Mucosa of descending colon (tissue), 3 donors: ENCODE data around the gene TTLL8. TPM values are rescaled to one million over a fixed set of nuclear protein-coding genes. Genes with fewer than 3 reads are reported as not detected.

ENCODE experiments used
- ATAC-seq: fragments of 200-7000 bp; cut with Tn5 transposase; one replicate; pipeline ENCODE4 v1.9.1; 2020; ENCODE audit warnings: mild to moderate bottlenecking, moderate library complexity
- DNase-seq, 3 donors: peaks; one replicate each; pipeline ENCODE4 v3.0.0-alpha.2; 2020
- H3K36me3 ChIP-seq: fragments of 200-600 bp; one replicate; pipeline ENCODE4 v1.8.0; 2021; ENCODE audit warnings: low read depth, mild to moderate bottlenecking
- H3K4me1 ChIP-seq: fragments of 200-600 bp; one replicate; pipeline ENCODE4 v1.8.0; 2021; ENCODE audit warnings: low read depth, mild to moderate bottlenecking
- H3K4me3 ChIP-seq: fragments of 200-600 bp; one replicate; pipeline ENCODE4 v1.8.0; 2021; ENCODE audit warnings: mild to moderate bottlenecking
- H3K9me3 ChIP-seq: fragments of 200-600 bp; one replicate; pipeline ENCODE4 v1.8.0; 2021; ENCODE audit warnings: mild to moderate bottlenecking
- intact Hi-C, 2 donors: fragments of 100-400 bp; cut with DNase I in 1 of 2; cut with micrococcal nuclease in 1 of 2; formaldehyde crosslinking; loops; one replicate each; pipeline versions ENCODE4 v1.11.0 to v1.11.1; 2022; cut with DNase I, micrococcal nuclease
- total RNA-seq, 3 donors: library from RNA; stranded (reverse); fragmentation: NEBNext Ultra II Directional in 2 of 3; extraction: Animal tissue kit (Norgen Biotek cat#: 25700) in 2 of 3; gene quantifications; one replicate each; pipeline versions ENCODE4 v1.2.1 to v1.2.4, GENCODE V29; 2021 to 2023
- TF ChIP-seq, protein P1 (sequence below): fragments of 200-600 bp; IDR thresholded peaks from one replicate; pipeline ENCODE4 v1.8.0; 2022; ENCODE audit warnings: antibody characterized with exemption, mild to moderate bottlenecking
- donor health status: DM: no; HTN: no; CAD: no; lungs with moderate emphysema.
- donor health status: DM: no; HTN: no; CAD: no.
- donor health status: DM: no; HTN: yes; CAD: no.

Gene TTLL8
- total RNA-seq, 3 donors from 2014 or later = not detected

DNA sequence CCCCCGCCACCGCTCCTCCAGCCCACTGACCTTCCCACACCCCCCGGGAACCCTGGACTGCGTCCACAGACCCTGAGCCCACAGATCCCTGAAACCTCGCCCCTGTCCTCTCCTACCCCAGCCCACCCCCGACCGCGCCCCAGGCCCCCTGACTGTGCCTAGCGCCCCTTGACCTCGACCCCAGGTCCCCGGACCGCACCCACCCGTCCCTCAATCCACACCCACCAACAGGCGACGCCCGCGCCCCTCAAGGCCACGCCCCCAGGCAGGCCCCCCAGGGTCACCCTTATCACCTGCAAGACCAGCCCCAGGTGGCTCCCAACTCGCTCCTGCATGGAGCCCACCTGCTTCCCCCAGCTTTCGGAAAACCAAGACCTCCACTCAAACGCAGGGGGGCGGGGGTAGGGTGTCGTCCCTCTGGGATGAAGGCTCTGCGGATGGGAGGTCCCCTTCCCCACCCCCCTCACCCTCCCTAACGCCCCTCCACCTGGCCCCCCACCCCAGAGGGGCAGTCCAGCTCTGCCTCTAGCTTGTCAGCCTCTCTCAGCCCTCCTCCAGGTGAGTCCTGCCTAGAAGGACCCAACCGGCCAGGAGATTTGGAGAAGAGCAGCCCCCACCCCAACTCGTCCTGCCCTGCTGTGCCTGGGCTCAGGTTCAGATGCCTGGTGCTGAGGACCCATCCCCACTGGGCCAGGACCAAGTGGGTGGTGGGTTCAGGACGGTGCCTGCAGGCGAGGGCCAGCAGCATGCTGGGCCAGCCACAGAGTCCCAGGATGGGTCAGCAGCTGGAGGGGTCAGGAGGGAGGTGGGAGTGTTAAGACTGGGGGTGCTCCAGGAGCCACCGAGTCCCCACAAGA, 42.4 kb downstream of the TTLL8 start:
- Histone ChIP-seq H3K4me1 (peaks cover 5% of the 10 kb centered on the region), H3K9me3 (no peaks in the 10 kb centered on the region), H3K4me3 (no peak overlapping the region), H3K36me3 (no peaks in the 10 kb centered on the region)
- TF ChIP-seq, protein P1, sequence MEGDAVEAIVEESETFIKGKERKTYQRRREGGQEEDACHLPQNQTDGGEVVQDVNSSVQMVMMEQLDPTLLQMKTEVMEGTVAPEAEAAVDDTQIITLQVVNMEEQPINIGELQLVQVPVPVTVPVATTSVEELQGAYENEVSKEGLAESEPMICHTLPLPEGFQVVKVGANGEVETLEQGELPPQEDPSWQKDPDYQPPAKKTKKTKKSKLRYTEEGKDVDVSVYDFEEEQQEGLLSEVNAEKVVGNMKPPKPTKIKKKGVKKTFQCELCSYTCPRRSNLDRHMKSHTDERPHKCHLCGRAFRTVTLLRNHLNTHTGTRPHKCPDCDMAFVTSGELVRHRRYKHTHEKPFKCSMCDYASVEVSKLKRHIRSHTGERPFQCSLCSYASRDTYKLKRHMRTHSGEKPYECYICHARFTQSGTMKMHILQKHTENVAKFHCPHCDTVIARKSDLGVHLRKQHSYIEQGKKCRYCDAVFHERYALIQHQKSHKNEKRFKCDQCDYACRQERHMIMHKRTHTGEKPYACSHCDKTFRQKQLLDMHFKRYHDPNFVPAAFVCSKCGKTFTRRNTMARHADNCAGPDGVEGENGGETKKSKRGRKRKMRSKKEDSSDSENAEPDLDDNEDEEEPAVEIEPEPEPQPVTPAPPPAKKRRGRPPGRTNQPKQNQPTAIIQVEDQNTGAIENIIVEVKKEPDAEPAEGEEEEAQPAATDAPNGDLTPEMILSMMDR = no peak
- ATAC-seq (no peak), DNase-seq (peak in 1 of 3 donors; percentile 23)
- intact Hi-C loops = no loop called here

DNA sequence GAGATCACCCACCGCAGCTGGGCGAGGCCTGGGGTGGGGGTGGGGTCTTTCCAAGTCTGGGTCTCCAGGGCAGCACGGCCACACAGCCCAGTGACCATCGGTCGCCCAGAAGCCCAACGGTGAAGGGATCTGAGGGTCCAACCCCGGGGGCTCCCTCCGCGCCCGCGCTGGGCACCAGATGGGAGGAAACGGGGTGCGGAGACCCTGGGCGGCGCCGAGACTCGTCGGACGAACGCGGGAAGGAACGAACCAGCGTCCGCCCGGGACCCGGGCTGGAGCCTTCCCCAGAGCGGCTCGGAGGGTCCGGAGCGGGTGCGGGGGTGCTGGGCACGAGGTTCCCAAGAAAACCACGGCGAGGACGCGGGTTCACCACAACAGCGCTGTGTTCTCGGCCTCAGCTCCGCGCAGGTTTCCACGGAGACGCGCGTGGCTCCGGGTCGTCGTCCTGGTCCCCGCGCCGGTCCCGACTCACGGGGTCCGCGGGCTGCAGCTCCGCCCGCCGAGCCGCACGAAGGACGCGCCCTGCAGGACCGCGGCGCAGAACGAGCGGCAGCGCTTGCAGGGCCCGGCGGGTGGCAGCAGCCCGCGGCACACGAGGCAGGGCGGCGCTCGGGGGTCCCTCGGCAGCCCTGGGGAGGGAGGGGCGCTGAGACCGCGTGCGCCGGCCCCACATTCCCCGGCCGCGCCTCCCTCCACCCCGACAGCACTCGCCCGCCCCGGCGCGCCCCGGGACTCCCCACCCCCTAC, 43.3 kb downstream of the TTLL8 start:
- no peak for ATAC-seq
- TF ChIP-seq, protein P1 = no peak
- H3K4me1 ChIP-seq = peaks cover 9% of the 10 kb centered on the region

GRCh38 chr22:50014053-50014501, 44.0 kb downstream of the TTLL8 start:
- no peak overlapping the region for H3K4me3 ChIP-seq
- no peaks in the 10 kb centered on the region for H3K9me3 ChIP-seq
- TF ChIP-seq, protein P1 = no peak
- intact Hi-C loops = no loop called here
- DNase-seq (peak in 1 of 3 donors; percentile 25), ATAC-seq (no peak)
- H3K36me3 ChIP-seq = no peaks in the 10 kb centered on the region
- peaks cover 9% of the 10 kb centered on the region for H3K4me1 ChIP-seq

More for the DNA sequence above, 43.3 kb downstream of the TTLL8 start:
- no peak overlapping the region for H3K4me3 ChIP-seq
- no peak for DNase-seq
- no peaks in the 10 kb centered on the region for H3K36me3 ChIP-seq
- intact Hi-C loops = no loop called here
- H3K9me3 ChIP-seq = no peaks in the 10 kb centered on the region

DNA sequence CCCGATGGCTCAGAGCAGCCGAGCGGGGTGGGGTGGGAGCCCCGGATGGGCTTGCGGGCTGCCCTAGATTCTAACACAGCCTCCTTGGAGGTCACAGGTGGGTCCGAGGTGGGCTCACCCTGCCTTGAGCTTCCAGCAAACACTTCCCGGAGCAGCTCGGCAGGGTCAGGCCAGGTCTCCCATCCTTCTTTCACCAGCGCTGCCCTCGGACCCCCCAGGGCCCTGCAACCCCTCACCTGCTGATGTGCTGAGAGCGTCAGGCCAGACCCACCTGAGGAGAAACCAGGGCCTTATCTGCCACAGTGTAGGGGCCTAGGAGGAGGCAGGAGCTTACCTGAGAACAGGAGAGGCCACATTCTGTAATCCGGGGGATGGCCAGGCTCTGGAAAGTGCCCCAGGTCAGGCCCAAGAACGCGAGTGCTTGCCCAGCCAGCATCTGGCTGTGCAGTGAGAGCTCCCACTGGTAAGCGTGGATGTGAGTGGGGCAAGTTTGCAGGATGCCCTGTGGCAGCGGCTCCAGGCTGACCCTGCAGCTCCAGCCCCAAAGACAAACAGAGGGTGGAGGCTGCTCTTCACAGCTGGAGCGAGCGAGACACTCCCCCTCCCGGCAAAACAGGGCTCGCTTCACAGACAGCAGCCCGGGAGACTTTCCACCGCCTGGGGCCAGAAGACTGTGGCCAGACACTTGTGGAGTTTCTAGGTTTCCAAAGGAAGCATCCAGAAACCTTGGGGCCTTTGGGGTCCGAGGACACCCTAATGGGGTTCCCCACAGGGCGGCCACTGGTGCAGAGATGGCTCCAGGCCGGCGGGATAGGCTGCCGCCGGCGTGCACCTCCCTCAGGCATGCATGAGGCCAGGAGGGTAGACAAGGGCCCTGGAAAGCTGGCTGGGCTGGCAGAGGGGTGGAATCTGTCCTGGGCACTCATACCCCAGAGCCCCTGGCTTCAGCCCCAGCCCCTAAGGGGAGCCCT, 45.6 kb downstream of the TTLL8 start, which contains the start of gene IL17REL:
Gene IL17REL, minus strand, starts transcription at position 555 of the 971 bp plus-strand sequence. Its CDS starts 119 bp downstream, at position 436.
- H3K36me3 ChIP-seq = no peaks in the 10 kb centered on the region
- no peak within 1 kb of the TSS for H3K4me3 ChIP-seq
- no peaks in the 10 kb centered on the region for H3K9me3 ChIP-seq
- DNase-seq = peak in 2 of 3 donors; percentile 53 to 54
- H3K4me1 ChIP-seq = peaks cover 9% of the 10 kb centered on the region
- TF ChIP-seq, protein P1 = no peak
- intact Hi-C loops = no loop called here
- ATAC-seq = peak; percentile 74
